Measurements from ENCODE around the gene ENDOU.

Gene ENDOU

DNA sequence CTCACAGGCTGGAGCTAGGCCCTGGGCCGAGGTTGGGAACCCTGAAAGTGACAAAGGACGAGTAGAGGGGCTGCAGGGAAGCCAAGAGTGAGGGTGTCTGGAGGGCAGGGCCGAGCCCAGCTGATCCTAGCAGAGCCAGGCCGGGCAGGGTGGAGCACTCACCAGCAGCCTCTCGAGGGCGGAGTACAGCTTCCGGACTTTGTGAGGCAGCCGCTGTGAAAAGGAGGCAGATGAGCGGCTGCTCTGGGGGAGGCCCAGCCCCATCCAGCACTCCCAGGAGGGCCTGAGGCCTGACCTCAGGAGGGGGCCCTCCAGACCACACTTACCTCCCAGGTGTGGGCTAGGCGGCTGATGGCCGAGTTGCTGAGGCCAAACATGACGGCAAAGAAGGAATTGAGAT, 14.7 kb upstream of the ENDOU start:
- DNase-seq (no peak), ATAC-seq (ENCODE audit: insufficient read depth, low read depth) (no peak)
- no peak overlapping the region for H3K4me2 ChIP-seq (ENCODE audit: insufficient read depth, low read length)
- H2AFZ ChIP-seq (ENCODE audit: low read depth, low read length), result no peak overlapping the region
- H3K9me3 ChIP-seq (ENCODE audit: insufficient read depth, low read length, severe bottlenecking), result no peaks in the 10 kb centered on the region
- no peak overlapping the region for H3K27ac ChIP-seq (ENCODE audit: low read length)
- H3K27me3 ChIP-seq (ENCODE audit: insufficient read depth, low read length, poor library complexity), result peaks cover 6% of the 10 kb centered on the region
- no peak for TF ChIP-seq EZH2 (IDR thresholded peaks at IDR 0.05; ENCODE audit: borderline replicate concordance, low read depth, low read length, severe bottlenecking)
- TF ChIP-seq, protein P1, sequence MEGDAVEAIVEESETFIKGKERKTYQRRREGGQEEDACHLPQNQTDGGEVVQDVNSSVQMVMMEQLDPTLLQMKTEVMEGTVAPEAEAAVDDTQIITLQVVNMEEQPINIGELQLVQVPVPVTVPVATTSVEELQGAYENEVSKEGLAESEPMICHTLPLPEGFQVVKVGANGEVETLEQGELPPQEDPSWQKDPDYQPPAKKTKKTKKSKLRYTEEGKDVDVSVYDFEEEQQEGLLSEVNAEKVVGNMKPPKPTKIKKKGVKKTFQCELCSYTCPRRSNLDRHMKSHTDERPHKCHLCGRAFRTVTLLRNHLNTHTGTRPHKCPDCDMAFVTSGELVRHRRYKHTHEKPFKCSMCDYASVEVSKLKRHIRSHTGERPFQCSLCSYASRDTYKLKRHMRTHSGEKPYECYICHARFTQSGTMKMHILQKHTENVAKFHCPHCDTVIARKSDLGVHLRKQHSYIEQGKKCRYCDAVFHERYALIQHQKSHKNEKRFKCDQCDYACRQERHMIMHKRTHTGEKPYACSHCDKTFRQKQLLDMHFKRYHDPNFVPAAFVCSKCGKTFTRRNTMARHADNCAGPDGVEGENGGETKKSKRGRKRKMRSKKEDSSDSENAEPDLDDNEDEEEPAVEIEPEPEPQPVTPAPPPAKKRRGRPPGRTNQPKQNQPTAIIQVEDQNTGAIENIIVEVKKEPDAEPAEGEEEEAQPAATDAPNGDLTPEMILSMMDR (IDR thresholded peaks at IDR 0.05; ENCODE audit: borderline replicate concordance, extremely low read depth, low read length, poor library complexity, severe bottlenecking), result no peak
- no peak overlapping the region for H3K4me3 ChIP-seq (ENCODE audit: low read depth in 1 of 2, low read length in 2 of 2)
- peaks cover 19% of the 10 kb centered on the region for H3K4me1 ChIP-seq (ENCODE audit: insufficient read depth, low read length)
- H3K9ac ChIP-seq (ENCODE audit: low read depth, low read length), result no peak overlapping the region
- H3K79me2 ChIP-seq (ENCODE audit: insufficient read depth, low read length), result no peaks in the 10 kb centered on the region
- H3K36me3 ChIP-seq (ENCODE audit: insufficient read depth, low read length), result no peaks in the 10 kb centered on the region
- peaks cover 19% of the 10 kb centered on the region; the same call in 1 of the 2 replicates for H4K20me1 ChIP-seq (ENCODE audit: insufficient read depth, low read length)

DNA sequence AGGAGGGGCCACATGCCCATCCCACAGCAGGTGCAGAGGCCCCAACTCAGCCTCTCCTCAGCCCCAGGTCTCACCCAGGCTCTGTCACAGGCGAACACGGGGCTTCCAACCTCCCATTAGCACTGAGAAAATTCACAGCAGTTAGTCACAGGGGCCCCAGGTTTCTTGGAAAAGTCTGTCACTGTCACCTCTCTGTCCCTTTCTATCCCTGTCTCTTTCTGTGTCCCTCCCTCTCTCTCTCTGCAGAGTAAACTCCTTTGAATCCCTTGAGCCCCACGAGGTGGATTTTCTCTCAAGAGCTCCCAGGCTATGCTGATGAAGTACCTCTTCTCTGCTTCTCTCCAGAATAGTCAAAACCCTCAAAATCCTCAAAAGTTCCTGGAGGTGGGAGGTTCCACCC, 14.0 kb upstream of the ENDOU start:
- H3K36me3 ChIP-seq (ENCODE audit: insufficient read depth, low read length), result no peaks in the 10 kb centered on the region
- peaks cover 19% of the 10 kb centered on the region; the same call in 1 of the 2 replicates for H4K20me1 ChIP-seq (ENCODE audit: insufficient read depth, low read length)
- H3K9me3 ChIP-seq (ENCODE audit: insufficient read depth, low read length, severe bottlenecking), result no peaks in the 10 kb centered on the region
- H2AFZ ChIP-seq (ENCODE audit: low read depth, low read length), result no peak overlapping the region
- H3K4me2 ChIP-seq (ENCODE audit: insufficient read depth, low read length), result no peak overlapping the region
- no peaks in the 10 kb centered on the region for H3K79me2 ChIP-seq (ENCODE audit: insufficient read depth, low read length)
- ATAC-seq (ENCODE audit: insufficient read depth, low read depth) (no peak), DNase-seq (no peak)
- H3K27me3 ChIP-seq (ENCODE audit: insufficient read depth, low read length, poor library complexity), result peaks cover 4% of the 10 kb centered on the region
- no peak overlapping the region for H3K9ac ChIP-seq (ENCODE audit: low read depth, low read length)
- no peak overlapping the region for H3K4me3 ChIP-seq (ENCODE audit: low read depth in 1 of 2, low read length in 2 of 2)
- no peak for TF ChIP-seq EZH2 (IDR thresholded peaks at IDR 0.05; ENCODE audit: borderline replicate concordance, low read depth, low read length, severe bottlenecking)
- TF ChIP-seq, protein P1 (IDR thresholded peaks at IDR 0.05; ENCODE audit: borderline replicate concordance, extremely low read depth, low read length, poor library complexity, severe bottlenecking), result no peak
- peaks cover 19% of the 10 kb centered on the region for H3K4me1 ChIP-seq (ENCODE audit: insufficient read depth, low read length)
- no peak overlapping the region for H3K27ac ChIP-seq (ENCODE audit: low read length)

DNA sequence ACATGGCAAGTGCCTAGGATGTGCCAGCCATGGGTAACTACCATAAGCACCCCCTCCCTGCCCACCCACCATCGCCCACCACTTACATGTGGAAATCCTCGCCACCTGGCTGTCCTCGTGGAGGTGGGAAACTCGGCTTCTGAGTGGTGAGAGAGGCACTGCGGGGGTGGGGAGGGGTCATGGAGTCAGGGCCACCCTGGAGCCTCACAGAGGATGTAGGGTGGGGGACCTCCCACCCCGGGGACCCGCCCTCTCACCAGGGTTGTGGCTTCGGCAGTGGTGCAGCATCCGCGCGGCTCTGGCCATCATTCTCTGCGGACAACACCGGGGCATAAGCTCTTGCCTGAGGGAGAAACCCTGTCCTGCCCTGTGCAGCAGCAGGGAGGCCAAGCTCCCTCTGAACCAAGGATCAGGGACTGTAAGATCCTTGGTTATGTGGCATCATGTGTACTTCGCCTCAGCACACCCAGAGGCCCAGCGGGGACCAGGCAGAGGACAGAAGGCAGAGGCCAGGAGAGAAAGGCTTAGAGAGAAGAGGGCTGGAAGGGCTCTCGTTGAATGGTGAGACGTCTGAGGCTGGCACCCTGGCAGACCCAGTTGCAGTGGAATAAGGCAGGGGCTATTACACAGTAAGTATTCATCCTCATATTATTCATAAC, 12.8 kb upstream of the ENDOU start:
- Histone ChIP-seq H3K4me2 (ENCODE audit: insufficient read depth, low read length) (no peak overlapping the region), H3K27me3 (ENCODE audit: insufficient read depth, low read length, poor library complexity) (no peaks in the 10 kb centered on the region), H3K79me2 (ENCODE audit: insufficient read depth, low read length) (no peaks in the 10 kb centered on the region), H3K9me3 (ENCODE audit: insufficient read depth, low read length, severe bottlenecking) (no peaks in the 10 kb centered on the region), H2AFZ (ENCODE audit: low read depth, low read length) (no peak overlapping the region), H3K4me1 (ENCODE audit: insufficient read depth, low read length) (peaks cover 19% of the 10 kb centered on the region), H3K9ac (ENCODE audit: low read depth, low read length) (no peak overlapping the region), H3K4me3 (ENCODE audit: low read depth in 1 of 2, low read length in 2 of 2) (no peak overlapping the region), H3K27ac (ENCODE audit: low read length) (no peak overlapping the region), H4K20me1 (ENCODE audit: insufficient read depth, low read length) (peaks cover 19% of the 10 kb centered on the region; the same call in 1 of the 2 replicates), H3K36me3 (ENCODE audit: insufficient read depth, low read length) (no peaks in the 10 kb centered on the region)
- no peak for DNase-seq
- no peak for ATAC-seq (ENCODE audit: insufficient read depth, low read depth)
- TF ChIP-seq, protein P1 (IDR thresholded peaks at IDR 0.05; ENCODE audit: borderline replicate concordance, extremely low read depth, low read length, poor library complexity, severe bottlenecking), result no peak
- TF ChIP-seq EZH2 (IDR thresholded peaks at IDR 0.05; ENCODE audit: borderline replicate concordance, low read depth, low read length, severe bottlenecking), result no peak
